ENCODE results near the gene FAM171A1.
"Not testable (repeated sequence)": the region's sequence is repeated elsewhere in the genome, so short reads cannot be mapped to it uniquely, and the experiment has no call there.

Gene FAM171A1

DNA sequence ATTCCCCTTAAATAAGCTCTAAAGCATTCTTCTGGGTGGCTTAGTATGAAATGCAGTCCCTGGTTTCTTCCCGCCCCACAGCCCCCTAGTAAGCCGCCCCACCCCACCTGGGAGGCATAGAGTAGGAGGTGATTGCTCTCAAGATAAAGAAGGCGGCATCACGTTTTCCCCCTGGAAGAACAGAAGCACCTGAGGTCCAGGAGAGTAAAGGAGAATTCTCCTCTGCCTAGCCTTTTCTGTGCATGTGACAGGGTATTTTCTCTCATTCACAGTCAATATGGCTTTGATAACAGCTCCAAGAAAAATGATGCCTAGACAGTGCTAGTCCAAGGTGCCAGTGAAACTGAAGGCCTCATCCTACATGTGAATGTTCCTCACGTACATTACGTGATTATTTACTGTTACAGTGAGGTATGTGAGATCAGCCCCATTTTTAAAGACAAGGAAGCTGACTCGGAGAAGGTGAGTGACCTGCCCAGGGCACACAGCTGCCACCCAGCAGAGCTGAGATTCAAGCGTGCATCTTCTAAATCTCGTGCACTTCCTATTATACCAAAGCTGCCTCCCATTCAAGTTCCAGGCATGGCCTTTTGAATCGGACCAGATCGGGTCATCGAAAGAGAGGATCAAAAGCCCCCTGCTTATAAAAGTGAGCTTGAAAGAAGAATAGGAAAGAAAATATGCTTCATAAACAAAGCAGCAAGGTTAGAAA lies 59.4 kb downstream of the FAM171A1 start:
- TF ChIP-seq, protein P1, sequence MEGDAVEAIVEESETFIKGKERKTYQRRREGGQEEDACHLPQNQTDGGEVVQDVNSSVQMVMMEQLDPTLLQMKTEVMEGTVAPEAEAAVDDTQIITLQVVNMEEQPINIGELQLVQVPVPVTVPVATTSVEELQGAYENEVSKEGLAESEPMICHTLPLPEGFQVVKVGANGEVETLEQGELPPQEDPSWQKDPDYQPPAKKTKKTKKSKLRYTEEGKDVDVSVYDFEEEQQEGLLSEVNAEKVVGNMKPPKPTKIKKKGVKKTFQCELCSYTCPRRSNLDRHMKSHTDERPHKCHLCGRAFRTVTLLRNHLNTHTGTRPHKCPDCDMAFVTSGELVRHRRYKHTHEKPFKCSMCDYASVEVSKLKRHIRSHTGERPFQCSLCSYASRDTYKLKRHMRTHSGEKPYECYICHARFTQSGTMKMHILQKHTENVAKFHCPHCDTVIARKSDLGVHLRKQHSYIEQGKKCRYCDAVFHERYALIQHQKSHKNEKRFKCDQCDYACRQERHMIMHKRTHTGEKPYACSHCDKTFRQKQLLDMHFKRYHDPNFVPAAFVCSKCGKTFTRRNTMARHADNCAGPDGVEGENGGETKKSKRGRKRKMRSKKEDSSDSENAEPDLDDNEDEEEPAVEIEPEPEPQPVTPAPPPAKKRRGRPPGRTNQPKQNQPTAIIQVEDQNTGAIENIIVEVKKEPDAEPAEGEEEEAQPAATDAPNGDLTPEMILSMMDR (IDR thresholded peaks at IDR 0.05; ENCODE audit: control insufficient read depth, extremely low read depth, insufficient read depth), result no peak
- DNase-seq (ENCODE audit: low read depth), result no peak
- H3K4me3 ChIP-seq (ENCODE audit: low read depth, low read length), result no peak overlapping the region

DNA sequence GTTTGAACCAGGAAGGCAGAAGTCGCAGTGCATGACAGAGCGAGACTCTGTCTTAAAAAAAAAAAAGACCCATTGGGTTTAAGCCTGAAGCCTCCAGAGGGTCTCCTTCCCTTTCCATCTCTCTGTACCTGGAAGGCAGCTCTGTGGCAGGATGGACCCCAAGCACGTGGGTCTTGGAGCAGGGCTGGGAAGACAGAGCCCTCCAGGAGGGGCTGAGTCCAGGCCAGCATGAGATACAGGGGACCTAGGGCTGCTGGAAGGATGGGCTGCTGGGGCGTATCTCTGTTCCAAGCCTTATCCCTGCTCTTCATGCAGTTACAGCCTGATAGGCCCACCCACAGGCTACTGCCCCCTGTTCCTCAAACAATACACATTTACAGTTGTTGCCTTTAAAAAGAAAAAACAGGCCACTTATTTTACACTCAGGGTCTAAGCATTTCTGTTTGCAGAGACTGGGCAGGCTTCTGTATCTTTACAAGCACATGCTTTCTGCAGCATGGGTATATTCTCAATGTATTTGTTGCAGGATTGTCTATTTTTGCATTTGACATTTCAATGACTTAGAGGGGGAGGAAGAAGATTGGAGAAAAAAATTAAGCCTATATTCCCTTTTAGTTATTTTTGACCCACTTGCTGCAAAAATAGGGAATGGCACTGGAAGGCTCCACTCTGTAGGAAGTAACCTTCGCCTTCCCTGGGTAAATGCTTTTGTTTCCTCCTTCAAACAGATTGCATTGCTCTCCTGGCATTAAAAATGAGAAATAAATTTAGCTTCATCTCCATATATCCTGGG lies 60.1 kb downstream of the FAM171A1 start:
- H3K4me3 ChIP-seq (ENCODE audit: low read depth, low read length), result no peak overlapping the region
- DNase-seq (ENCODE audit: low read depth), result no peak
- TF ChIP-seq, protein P1 (IDR thresholded peaks at IDR 0.05; ENCODE audit: control insufficient read depth, extremely low read depth, insufficient read depth), result no peak

DNA sequence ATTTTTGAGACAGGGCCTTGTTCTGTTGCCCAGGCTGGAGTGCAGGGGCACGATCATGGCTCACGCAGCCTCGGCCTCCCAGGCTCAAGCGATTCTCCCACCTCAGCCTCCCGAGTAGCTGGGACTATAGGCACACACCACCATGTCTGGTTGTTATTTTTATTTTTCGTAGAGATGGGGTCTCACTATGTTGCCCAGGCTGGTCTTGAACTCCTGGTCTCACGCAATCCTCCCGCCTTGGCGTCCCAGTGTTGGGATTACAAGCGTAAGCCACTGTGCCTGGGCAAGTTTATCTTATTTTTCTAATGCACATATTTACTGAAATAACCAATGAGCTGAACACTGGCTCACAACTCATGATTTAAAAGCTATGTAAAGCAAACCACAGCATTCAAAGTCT lies 61.9 kb downstream of the FAM171A1 start:
- TF ChIP-seq, protein P1 (IDR thresholded peaks at IDR 0.05; ENCODE audit: control insufficient read depth, extremely low read depth, insufficient read depth), result no peak
- DNase-seq (ENCODE audit: low read depth), result no peak
- no peak overlapping the region for H3K4me3 ChIP-seq (ENCODE audit: low read depth, low read length)

DNA sequence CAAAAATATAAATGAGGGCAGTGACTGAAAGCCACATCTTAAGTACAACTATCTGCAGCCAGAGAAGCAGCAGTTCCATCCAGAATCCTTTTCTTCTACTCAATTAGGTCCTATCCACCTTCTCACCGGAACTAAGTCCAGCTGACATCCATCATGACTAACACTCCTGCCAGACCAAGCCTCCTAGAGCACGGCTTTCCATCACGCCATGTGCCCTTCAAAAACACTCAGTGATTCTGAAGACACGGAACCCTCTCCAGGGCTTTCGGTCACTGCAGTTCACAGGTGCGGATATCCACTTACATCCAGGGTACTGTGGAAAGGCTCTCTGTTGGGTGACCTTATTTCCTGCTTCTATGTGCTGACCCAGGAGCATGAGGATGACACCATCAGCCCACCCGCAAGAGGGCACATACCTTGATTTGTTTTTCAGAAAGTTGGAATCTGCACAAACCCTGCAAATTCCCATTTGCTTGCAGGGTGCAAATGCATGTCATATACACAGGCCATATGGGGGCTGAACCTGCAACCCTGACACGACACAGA lies 64.3 kb downstream of the FAM171A1 start:
- H3K4me3 ChIP-seq (ENCODE audit: low read depth, low read length), result no peak overlapping the region
- TF ChIP-seq, protein P1 (IDR thresholded peaks at IDR 0.05; ENCODE audit: control insufficient read depth, extremely low read depth, insufficient read depth), result no peak
- DNase-seq (ENCODE audit: low read depth), result no peak

DNA sequence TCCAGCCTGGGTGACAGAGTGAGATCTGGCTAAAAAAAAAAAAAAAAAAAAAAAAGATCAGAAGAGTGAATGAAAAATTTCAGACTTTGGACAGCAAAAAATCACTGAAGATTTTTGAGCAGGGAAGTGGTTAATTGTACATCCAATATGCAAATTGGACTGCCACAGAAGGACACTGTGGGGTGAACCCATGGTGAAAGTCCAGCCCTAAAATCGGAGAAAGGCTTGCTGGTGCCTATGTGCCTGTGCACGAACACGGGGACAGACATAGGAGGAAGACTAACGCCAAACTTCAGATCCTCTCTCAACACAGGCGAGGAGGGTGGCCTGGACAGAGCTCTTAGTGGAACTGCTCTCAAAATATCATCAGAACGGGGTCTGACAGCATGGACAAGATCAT lies 65.5 kb downstream of the FAM171A1 start:
- TF ChIP-seq, protein P1 (IDR thresholded peaks at IDR 0.05; ENCODE audit: control insufficient read depth, extremely low read depth, insufficient read depth), result no peak
- no peak for DNase-seq (ENCODE audit: low read depth)
- H3K4me3 ChIP-seq (ENCODE audit: low read depth, low read length), result no peak overlapping the region

DNA sequence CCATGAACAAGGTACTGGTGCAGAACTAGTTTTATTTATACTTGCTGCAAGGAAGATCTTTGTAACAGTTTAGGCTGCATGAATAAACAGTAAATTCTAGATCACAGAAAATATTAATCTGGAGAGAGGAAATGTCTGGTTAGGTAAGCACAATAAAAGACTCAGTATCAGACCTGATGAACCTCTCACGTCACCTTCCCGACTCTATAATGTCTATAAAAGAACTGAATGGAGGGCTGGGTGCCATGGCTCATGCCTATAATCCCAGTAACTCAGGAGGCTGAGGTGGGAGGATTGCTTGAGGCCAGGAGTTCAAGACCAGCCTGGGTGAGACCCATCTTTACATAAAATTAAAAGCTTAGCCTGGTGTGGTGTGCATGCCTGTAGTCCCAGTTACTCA lies 65.9 kb downstream of the FAM171A1 start:
- no peak for DNase-seq (ENCODE audit: low read depth)
- TF ChIP-seq, protein P1 (IDR thresholded peaks at IDR 0.05; ENCODE audit: control insufficient read depth, extremely low read depth, insufficient read depth), result no peak
- no peak overlapping the region for H3K4me3 ChIP-seq (ENCODE audit: low read depth, low read length)

DNA sequence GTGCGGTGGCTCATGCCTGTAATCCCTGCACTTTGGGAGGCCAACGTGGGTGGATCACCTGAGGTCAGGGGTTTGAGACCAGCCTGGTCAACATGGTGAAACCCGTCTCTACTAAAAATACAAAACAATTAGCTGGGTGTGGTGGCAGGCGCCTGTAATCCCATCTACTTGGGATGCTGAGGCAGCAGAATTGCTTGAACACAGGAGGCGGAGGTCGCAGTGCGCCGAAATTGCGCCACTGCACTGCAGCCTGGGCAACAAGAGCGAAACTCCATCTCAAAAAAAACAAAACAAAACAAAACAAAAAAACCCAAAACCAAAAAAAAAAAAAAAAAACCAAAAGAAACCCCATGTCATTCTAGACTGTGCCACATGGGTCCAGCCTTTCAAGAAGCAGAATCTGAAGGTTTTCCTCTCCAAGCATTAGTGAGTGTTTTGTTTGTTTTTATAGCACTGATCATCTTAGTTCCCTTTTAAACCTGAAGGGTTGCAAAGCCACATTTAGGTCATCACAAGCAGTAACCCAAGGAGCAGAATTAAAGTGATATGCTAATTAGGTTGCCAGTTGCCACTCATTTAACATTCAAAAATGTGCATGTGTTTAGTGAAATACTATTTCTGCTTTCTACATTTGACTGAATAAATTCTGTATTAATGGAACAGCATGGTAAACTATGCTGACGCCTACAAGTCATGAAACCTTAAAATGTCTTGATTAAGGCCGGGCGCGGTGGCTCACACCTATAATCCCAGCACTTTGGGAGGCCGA lies 68.7 kb downstream of the FAM171A1 start:
- DNase-seq (ENCODE audit: low read depth); H3K4me3 ChIP-seq (ENCODE audit: low read depth, low read length): not testable (repeated sequence)
